ENCODE measurements around the gene FBXW2.

- TF ChIP-seq EZH2 (IDR thresholded peaks at IDR 0.05) (no peak), POLR2AphosphoS5 (IDR thresholded peaks at IDR 0.05; ENCODE audit: borderline replicate concordance, low read depth, low read length) (no peak)
Observed at GRCh38 chr9:120768247-120768646, 25.0 kb downstream of the FBXW2 start.
